Activated CD4-positive, alpha-beta T cell treated with anti-CD3 and anti-CD28 coated beads, Interleukin-2, amount 10 ng/mL, durations not matched to agents 7 days and 5 days (primary cell): ENCODE results near the gene MSRB1. TPM values are rescaled to one million over a fixed set of nuclear protein-coding genes. Genes with fewer than 3 reads are reported as not detected.
"Not testable (repeated sequence)": the region's sequence is repeated elsewhere in the genome, so short reads cannot be mapped to it uniquely, and the experiment has no call there.

Source experiments
- CTCF ChIA-PET: fragments of 350-600 bp; sonication (Branson Sonifier 250); formaldehyde crosslinking; loops from one replicate; lab custom pipeline; 2021; ENCODE audit warnings: antibody characterized with exemption; lab: Charles Lee
- POLR2A ChIA-PET: fragments of 350-600 bp; sonication (Branson Sonifier 250); formaldehyde crosslinking; loops from one replicate; lab custom pipeline; 2021; ENCODE audit warnings: antibody characterized with exemption; lab: Charles Lee
- DNase-seq: peaks from one replicate; pipeline ENCODE4 v3.0.0-alpha.2; 2020
- H3K27ac Mint-ChIP-seq: one replicate; pipeline ENCODE4 v1.8.0; 2021; ENCODE audit warnings: mild to moderate bottlenecking, moderate library complexity, mixed read lengths
- H3K27me3 Mint-ChIP-seq: one replicate; pipeline ENCODE4 v1.8.0; 2021; ENCODE audit warnings: mixed read lengths
- H3K36me3 Mint-ChIP-seq: one replicate; pipeline ENCODE4 v1.8.0; 2021; ENCODE audit warnings: low read depth, mixed read lengths
- H3K4me1 Mint-ChIP-seq: one replicate; pipeline ENCODE4 v1.8.0; 2021; ENCODE audit warnings: mixed read lengths
- H3K4me3 Mint-ChIP-seq: one replicate; pipeline ENCODE4 v1.8.0; 2021; ENCODE audit warnings: mild to moderate bottlenecking, moderate library complexity, mixed read lengths
- H3K9me3 Mint-ChIP-seq: one replicate; pipeline ENCODE4 v1.8.0; 2021; ENCODE audit warnings: mixed read lengths
- total RNA-seq, 2 experiments: library from RNA; stranded (reverse); gene quantifications; one replicate each; pipeline ENCODE4 v1.2.3, GENCODE V29; 2021

MSRB1 gene
- total RNA-seq, 2 experiments from 2014 or later, result 12.8 to 13.6 TPM

DNA sequence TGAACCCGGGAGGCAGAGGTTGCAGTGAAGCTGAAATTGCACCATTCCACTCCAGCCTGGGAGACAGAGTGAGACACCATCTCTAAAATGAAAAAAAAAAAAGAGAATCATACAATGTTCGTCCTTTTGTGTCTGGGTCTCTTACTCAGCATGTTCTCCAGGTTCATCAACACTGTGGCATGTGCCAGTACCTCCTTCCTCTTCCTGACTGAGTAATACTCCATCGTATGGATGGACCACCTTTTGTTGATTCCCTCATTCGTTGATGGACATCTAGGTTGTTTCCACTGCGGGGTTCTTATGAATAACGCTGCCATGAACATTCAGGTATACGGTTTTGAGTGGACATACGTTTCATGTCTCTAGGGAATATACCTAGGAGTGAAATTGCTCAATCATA, 20.6 kb downstream of the MSRB1 start:
- Mint-ChIP-seq H3K36me3 (no peaks in the 10 kb centered on the region), H3K9me3 (no peaks in the 10 kb centered on the region), H3K27me3 (peaks cover 50% of the 10 kb centered on the region), H3K27ac (no peak overlapping the region), H3K4me3 (no peak overlapping the region), H3K4me1 (no peaks in the 10 kb centered on the region)
- ChIA-PET CTCF (interaction anchor here (1.5 kb wide), 1 partner anchor 14 kb away, joined by 4 read pairs; no protein-coding TSS in a partner anchor), POLR2A (no interaction called here)
- no peak for DNase-seq

DNA sequence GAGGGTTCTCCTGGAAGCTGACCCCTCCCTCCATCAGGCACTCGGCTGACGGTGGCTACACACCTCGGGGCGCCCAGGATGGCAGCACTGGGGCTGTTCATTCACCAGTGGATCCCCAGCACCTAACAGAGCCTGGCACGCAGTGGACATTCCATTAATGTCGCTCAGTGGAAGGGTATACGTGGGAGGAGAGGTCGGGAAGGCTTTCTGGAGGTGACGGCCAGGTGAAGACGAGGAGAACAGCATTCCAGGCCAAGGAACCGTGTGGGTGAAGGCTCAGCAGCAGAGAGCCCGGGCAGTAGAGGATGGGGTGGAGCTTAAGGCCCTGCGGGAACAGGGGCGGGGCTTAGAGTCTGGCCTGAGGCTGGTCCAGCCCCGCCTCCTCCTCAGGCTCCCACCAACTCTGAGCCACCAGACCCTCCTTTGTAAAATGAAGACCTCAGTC, 22.2 kb downstream of the MSRB1 start:
- H3K27me3 Mint-ChIP-seq, result peaks cover 66% of the 10 kb centered on the region

GRCh38 chr16:1920122-1920521, 22.9 kb downstream of the MSRB1 start:
- H3K4me3 Mint-ChIP-seq, H3K9me3 Mint-ChIP-seq, POLR2A ChIA-PET, H3K4me1 Mint-ChIP-seq, DNase-seq, H3K27ac Mint-ChIP-seq, H3K36me3 Mint-ChIP-seq: not testable (repeated sequence)
- CTCF ChIA-PET, result interaction anchor here (1.5 kb wide), 1 partner anchor 9 kb away, joined by 5 read pairs; no protein-coding TSS in a partner anchor
- peaks cover 72% of the 10 kb centered on the region for H3K27me3 Mint-ChIP-seq

More for the DNA sequence above, 22.2 kb downstream of the MSRB1 start:
- ChIA-PET POLR2A (no interaction called here), CTCF (interaction anchor here (0.6 to 1.5 kb wide), 2 partner anchors 9 to 47 kb away, joined by 5 read pairs; no protein-coding TSS in a partner anchor)
- Mint-ChIP-seq H3K36me3 (no peaks in the 10 kb centered on the region), H3K4me1 (no peaks in the 10 kb centered on the region), H3K9me3 (no peaks in the 10 kb centered on the region), H3K27ac (no peak overlapping the region), H3K4me3 (no peak overlapping the region)
- no peak for DNase-seq

GRCh38 chr16:1919327-1919998, 23.5 kb downstream of the MSRB1 start:
- Mint-ChIP-seq H3K27me3 (peaks cover 72% of the 10 kb centered on the region), H3K9me3 (no peaks in the 10 kb centered on the region), H3K4me3 (no peak overlapping the region), H3K4me1 (no peaks in the 10 kb centered on the region), H3K27ac (no peak overlapping the region), H3K36me3 (no peaks in the 10 kb centered on the region)
- POLR2A ChIA-PET, result no interaction called here
- CTCF ChIA-PET, result interaction anchor here (1.5 kb wide), 1 partner anchor 10 kb away, joined by 5 read pairs; no protein-coding TSS in a partner anchor
- no peak for DNase-seq

DNA sequence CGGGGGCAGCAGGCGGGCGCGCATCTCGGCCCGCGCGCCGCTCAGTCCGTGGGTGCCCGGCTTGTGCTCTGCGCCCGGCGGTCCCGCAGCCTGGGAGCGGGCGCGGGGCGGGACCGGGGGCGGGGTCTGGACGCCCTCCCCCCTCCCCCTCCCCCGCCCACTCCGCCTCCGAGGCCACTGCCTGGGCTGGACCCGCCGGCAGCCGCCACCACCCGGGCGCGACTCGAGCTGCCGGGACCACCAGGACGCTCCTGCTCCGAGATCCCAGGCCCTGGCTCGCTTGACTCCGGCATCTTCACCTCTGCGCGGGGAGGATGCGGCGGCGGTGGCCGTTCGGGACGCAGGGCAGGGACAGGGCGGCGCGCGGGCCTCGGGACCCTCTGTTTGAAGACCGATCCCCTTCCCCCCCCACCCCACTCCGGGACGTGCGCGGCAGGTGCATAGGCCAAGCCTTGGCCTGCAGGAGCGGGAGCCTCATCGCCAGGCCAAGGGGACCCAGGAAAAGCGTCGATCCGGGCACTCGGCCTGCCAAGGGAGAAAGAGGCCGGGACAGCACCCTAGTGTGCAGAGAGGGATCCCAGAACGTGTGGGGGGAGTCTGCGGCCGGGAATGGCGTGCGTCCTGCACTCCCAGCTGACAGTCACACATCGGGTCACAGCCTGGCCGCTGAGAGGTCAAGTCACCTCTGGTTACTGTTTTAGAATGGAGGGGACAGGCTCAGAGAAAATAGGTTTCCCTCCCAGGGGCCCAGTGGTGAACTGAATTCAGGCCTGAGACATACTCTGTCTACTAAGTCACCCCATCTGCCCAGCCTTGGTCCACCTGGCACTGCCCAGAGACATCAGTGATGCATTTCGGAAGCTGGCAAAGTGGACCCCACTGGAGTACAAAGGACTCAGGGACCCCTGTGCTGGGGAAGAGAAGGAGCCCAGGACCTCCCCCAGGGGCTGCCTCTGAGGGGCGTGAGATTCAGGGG, 24.4 kb downstream of the MSRB1 start, which contains the start of gene HS3ST6:
TSS of gene HS3ST6 (minus strand) at position 65 of the 976 bp plus-strand sequence. CDS start 92 bp downstream, outside the sequence.
- Mint-ChIP-seq H3K4me3 (no peak within 1 kb of the TSS), H3K27ac (no peak within 1 kb of the TSS), H3K36me3 (no peaks in the 10 kb centered on the region), H3K27me3 (peaks cover 64% of the 10 kb centered on the region), H3K9me3 (no peaks in the 10 kb centered on the region), H3K4me1 (no peaks in the 10 kb centered on the region)
- POLR2A ChIA-PET, result no interaction called here
- CTCF ChIA-PET, result no interaction called here
- DNase-seq, result no peak

GRCh38 chr16:1917665-1918350, 25.2 kb downstream of the MSRB1 start:
- no peaks in the 10 kb centered on the region for H3K4me1 Mint-ChIP-seq
- no peak overlapping the region for H3K27ac Mint-ChIP-seq
- peaks cover 56% of the 10 kb centered on the region for H3K27me3 Mint-ChIP-seq
- no peaks in the 10 kb centered on the region for H3K36me3 Mint-ChIP-seq
- ChIA-PET CTCF (interaction anchor here (1.0 kb wide), 1 partner anchor 14 kb away, joined by 3 read pairs; no protein-coding TSS in a partner anchor), POLR2A (no interaction called here)
- H3K4me3 Mint-ChIP-seq, result no peak overlapping the region
- DNase-seq, result no peak
- H3K9me3 Mint-ChIP-seq, result no peaks in the 10 kb centered on the region

DNA sequence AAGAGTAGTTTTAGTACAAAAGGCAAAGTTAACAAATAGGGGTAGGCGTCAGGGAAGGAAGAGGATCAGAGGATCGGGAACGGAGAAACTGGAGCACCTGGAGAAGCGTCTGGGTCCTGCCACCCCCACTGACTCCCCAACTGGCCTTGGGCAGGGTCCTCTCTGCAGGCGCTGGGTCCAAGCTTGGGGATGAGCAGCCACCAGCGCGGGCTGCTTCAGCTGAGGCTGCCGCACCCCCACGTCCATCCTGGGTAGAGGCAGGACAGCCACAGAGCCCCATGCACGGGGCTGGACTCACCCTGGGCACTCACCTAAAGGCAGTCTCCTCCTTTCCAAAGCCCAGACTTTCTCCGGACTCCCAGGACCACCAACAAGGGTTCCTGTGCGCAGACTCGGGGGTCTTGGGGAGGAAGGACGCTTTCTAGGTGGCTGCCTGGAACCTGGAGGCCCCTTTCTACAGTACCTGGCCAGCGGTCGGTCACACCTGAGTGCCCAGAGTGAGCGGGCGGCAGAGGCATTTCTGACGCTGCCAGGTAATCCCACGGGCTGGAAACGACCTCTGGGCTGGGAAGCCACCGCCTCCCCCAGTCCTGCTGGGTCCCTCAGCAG, 25.8 kb downstream of the MSRB1 start:
- no peaks in the 10 kb centered on the region for H3K4me1 Mint-ChIP-seq
- ChIA-PET POLR2A (no interaction called here), CTCF (interaction anchor here (1.0 kb wide), 1 partner anchor 13 kb away, joined by 3 read pairs; no protein-coding TSS in a partner anchor)
- H3K27me3 Mint-ChIP-seq, result peaks cover 50% of the 10 kb centered on the region
- no peaks in the 10 kb centered on the region for H3K36me3 Mint-ChIP-seq
- H3K4me3 Mint-ChIP-seq, result no peak overlapping the region
- H3K9me3 Mint-ChIP-seq, result no peaks in the 10 kb centered on the region
- no peak overlapping the region for H3K27ac Mint-ChIP-seq
- no peak for DNase-seq

DNA sequence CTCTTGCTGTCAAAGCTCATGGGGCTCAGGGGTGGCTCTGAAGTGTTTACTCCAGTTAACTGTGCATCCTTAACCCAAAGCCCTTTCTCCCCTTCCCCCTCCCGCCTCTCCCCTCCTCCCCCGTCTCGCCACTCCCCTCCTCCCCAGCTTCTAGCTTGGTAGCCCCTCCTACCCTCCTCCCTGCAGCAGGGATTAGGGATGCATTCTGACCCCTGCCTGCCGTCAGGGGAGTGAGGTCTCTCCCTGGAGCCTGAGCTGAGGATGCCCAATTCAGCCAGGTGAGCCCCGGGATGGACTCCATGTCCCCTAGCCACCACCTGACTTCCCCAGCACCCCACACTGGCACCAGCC, 26.4 kb downstream of the MSRB1 start:
- ChIA-PET POLR2A (no interaction called here), CTCF (interaction anchor here (1.0 kb wide), 1 partner anchor 12 kb away, joined by 3 read pairs; no protein-coding TSS in a partner anchor)
- peaks cover 49% of the 10 kb centered on the region for H3K27me3 Mint-ChIP-seq
- no peaks in the 10 kb centered on the region for H3K36me3 Mint-ChIP-seq
- no peaks in the 10 kb centered on the region for H3K9me3 Mint-ChIP-seq
- H3K4me3 Mint-ChIP-seq, result no peak overlapping the region
- H3K4me1 Mint-ChIP-seq, result no peaks in the 10 kb centered on the region
- DNase-seq, result no peak
- H3K27ac Mint-ChIP-seq, result no peak overlapping the region

- ChIA-PET POLR2A (no interaction called here), CTCF (interaction anchor here (0.7 to 1.7 kb wide), 2 partner anchors 13 to 27 kb away, joined by 3 to 7 read pairs; partner anchors contain the start of gene MSRB1)
- no peak overlapping the region for H3K4me3 Mint-ChIP-seq
- H3K9me3 Mint-ChIP-seq, result no peaks in the 10 kb centered on the region
- no peak overlapping the region for H3K27ac Mint-ChIP-seq
- peaks cover 42% of the 10 kb centered on the region for H3K27me3 Mint-ChIP-seq
- DNase-seq, result no peak
- H3K4me1 Mint-ChIP-seq, result no peaks in the 10 kb centered on the region
- H3K36me3 Mint-ChIP-seq, result no peaks in the 10 kb centered on the region
Measured at GRCh38 chr16:1915732-1916639, 27.0 kb downstream of the MSRB1 start.

DNA sequence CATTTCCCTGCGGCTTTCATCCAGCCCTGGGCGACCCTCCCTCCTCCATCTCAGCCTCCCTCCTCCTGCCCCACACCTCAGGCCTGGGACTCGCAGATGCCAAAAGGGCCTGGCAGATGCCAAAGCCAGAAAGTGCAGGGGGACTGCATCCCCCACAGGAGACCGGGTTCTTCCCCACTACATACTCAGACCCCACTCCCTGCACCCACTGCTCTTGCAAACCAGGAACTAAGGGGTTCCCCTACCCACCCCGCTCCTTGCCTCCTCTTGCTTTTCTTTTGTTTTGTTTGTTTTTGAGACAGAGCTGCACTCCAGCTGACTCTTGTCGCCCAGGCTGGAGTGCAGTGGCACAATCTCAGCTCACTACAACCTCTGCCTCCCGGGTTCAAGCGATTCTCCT, 28.0 kb downstream of the MSRB1 start:
- H3K27me3 Mint-ChIP-seq, result peaks cover 34% of the 10 kb centered on the region
- CTCF ChIA-PET, result interaction anchor here (0.6 to 1.7 kb wide), 2 partner anchors 14 to 212 kb away, joined by 3 to 7 read pairs; no protein-coding TSS in a partner anchor
- no peak overlapping the region for H3K4me3 Mint-ChIP-seq
- POLR2A ChIA-PET, result no interaction called here
- H3K4me1 Mint-ChIP-seq, result no peaks in the 10 kb centered on the region
- H3K9me3 Mint-ChIP-seq, result no peaks in the 10 kb centered on the region
- H3K36me3 Mint-ChIP-seq, result no peaks in the 10 kb centered on the region
- no peak for DNase-seq
- no peak overlapping the region for H3K27ac Mint-ChIP-seq

DNA sequence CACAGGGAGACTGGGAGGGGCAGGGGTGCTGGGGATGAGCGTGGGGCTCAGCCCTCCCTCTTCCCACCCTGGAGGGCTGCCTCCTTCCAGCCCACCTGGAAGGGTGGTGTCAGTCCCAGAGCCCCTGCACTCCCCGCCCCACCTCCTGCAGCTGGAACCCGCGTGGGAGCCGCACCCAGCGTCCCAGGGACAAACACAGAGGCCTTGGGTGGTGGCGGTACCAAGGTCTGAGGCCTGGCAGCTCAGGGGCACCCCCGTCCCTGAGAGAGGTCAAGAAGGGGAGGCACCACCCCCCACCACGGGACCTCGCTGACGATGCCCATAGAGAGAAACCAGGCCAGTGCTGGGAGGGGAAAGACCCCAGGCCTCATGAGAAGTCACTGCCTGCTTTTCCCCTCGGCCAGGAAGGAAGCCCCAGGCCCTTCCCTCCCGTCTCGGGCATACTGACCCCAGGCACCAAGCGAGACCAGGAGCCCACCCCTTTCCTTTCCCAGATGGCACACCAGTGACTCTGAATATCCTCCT, 28.9 kb downstream of the MSRB1 start:
- no peak overlapping the region for H3K4me3 Mint-ChIP-seq
- CTCF ChIA-PET, result interaction anchor here (0.6 to 1.7 kb wide), 3 partner anchors 15 to 509 kb away, joined by 3 to 7 read pairs (median 3); no protein-coding TSS in a partner anchor

More for the DNA sequence above, 28.9 kb downstream of the MSRB1 start:
- POLR2A ChIA-PET, result no interaction called here
- Mint-ChIP-seq H3K27ac (no peak overlapping the region), H3K9me3 (no peaks in the 10 kb centered on the region), H3K27me3 (peaks cover 32% of the 10 kb centered on the region), H3K4me1 (no peaks in the 10 kb centered on the region), H3K36me3 (no peaks in the 10 kb centered on the region)
- no peak for DNase-seq
